HepG2 (cell line): ENCODE data around the gene RIIAD1. TPM values are rescaled to one million over a fixed set of nuclear protein-coding genes. Genes with fewer than 3 reads are reported as not detected.

Source experiments
- AGO2 ChIP-seq: fragments of 200-400 bp; formaldehyde crosslinking; optimal IDR thresholded peaks from 2 replicates; pipeline ENCODE3; 2017; ENCODE audit warnings: mild to moderate bottlenecking, low read depth, low read length, moderate library complexity
- ATF1 ChIP-seq: IDR thresholded peaks from 2 replicates; pipeline ENCODE4 v1.6.1; 2016; ENCODE audit warnings: mild to moderate bottlenecking, control low read depth
- EEA1 ChIP-seq: sonication (generic); formaldehyde crosslinking; IDR thresholded peaks from 2 replicates; pipeline ENCODE4 v1.5.1; 2020; ENCODE audit warnings: mild to moderate bottlenecking, missing genetic modification reagents, borderline replicate concordance
- ELK4 ChIP-seq: sonication (generic); formaldehyde crosslinking; IDR thresholded peaks from 2 replicates; pipeline ENCODE4 v1.9.0; 2021; ENCODE audit warnings: missing genetic modification reagents, borderline replicate concordance
- GTF2F1 ChIP-seq: fragments of 150-350 bp; IDR thresholded peaks from 2 replicates; pipeline ENCODE4 v1.6.1; 2014; ENCODE audit warnings: low read length
- SMAD1 ChIP-seq: sonication (generic); formaldehyde crosslinking; IDR thresholded peaks from 2 replicates; pipeline ENCODE4 v1.4.0; 2020; ENCODE audit warnings: missing genetic modification reagents, low read depth, mild to moderate bottlenecking, borderline replicate concordance
- TGIF2 ChIP-seq: IDR thresholded peaks from 2 replicates; pipeline ENCODE4 v1.6.1; 2016; ENCODE audit warnings: control low read depth, missing compliant biosample characterization
- ZFP41 ChIP-seq: sonication (generic); formaldehyde crosslinking; IDR thresholded peaks from 2 replicates; pipeline ENCODE4 v1.4.0; 2020; ENCODE audit warnings: mild to moderate bottlenecking, missing genetic modification reagents, borderline replicate concordance
- ZMYM4 ChIP-seq: sonication (generic); formaldehyde crosslinking; IDR thresholded peaks from 2 replicates; pipeline ENCODE4 v1.8.1; 2023; ENCODE audit warnings: mild to moderate bottlenecking, missing genetic modification reagents
- ZNF562 ChIP-seq: sonication (generic); formaldehyde crosslinking; IDR thresholded peaks from 2 replicates; pipeline ENCODE4 v1.8.0; 2022; ENCODE audit warnings: missing genetic modification reagents, borderline replicate concordance
- ZNF660 ChIP-seq: sonication (generic); formaldehyde crosslinking; IDR thresholded peaks from 2 replicates; pipeline ENCODE4 v1.5.1; 2020; ENCODE audit warnings: mild to moderate bottlenecking, low read depth, missing genetic modification reagents, borderline replicate concordance
- ZNF691 ChIP-seq: sonication (generic); formaldehyde crosslinking; IDR thresholded peaks from 2 replicates; pipeline ENCODE4 v1.4.0; 2020; ENCODE audit warnings: missing genetic modification reagents, low read depth, mild to moderate bottlenecking, borderline replicate concordance
- polyA plus RNA-seq, 8 experiments: library from polyadenylated mRNA; depleted of rRNA in 3 of 8; stranded (reverse) in 7 of 8; unstranded in 1 of 8; fragments of >200 nt; fragmentation: Illumina TruSeq in 4 of 8; extraction: Trizol in 4 of 8; gene quantifications; 2 replicates each; pipeline versions ENCODE4 v1.2.1 to v1.2.3, GENCODE V29; 2011 to 2016; ENCODE audit warnings: low read depth in 4 of 8, missing spikeins in 1 of 8, mixed read lengths in 1 of 8; ENCODE audit not compliant: insufficient read depth in 1 of 8
- total RNA-seq, 5 experiments: library from RNA; depleted of rRNA; stranded (reverse); fragments of >200 nt; fragmentation: Illumina TruSeq; extraction: Trizol; gene quantifications; 2 replicates each; pipeline ENCODE4 v1.2.3, GENCODE V29; 2016; ENCODE audit warnings: low read depth in 1 of 5
- TF ChIP-seq, protein P1 (sequence below), 2 experiments: sonication (generic) in 1 of 2; formaldehyde crosslinking in 1 of 2; IDR thresholded peaks; 2 replicates each; pipeline versions ENCODE4 v1.4.0 to v1.6.1; 2018 to 2020; ENCODE audit warnings: missing genetic modification reagents in 2 of 2, borderline replicate concordance in 1 of 2, low read depth in 1 of 2, mild to moderate bottlenecking in 1 of 2, missing biosample characterization in 1 of 2
- TF ChIP-seq, protein P2 (sequence below): IDR thresholded peaks from 2 replicates; pipeline ENCODE4 v1.6.1; 2016; ENCODE audit warnings: low read depth
- TF ChIP-seq, protein P3 (sequence below): sonication (generic); formaldehyde crosslinking; IDR thresholded peaks from 2 replicates; pipeline ENCODE4 v1.4.0; 2020; ENCODE audit warnings: missing genetic modification reagents
- TF ChIP-seq, protein P4 (sequence below): sonication (generic); formaldehyde crosslinking; IDR thresholded peaks from 2 replicates; pipeline ENCODE4 v1.8.1; 2023; ENCODE audit warnings: mild to moderate bottlenecking, missing genetic modification reagents
- TF ChIP-seq, protein P5 (sequence below): sonication (generic); formaldehyde crosslinking; IDR thresholded peaks from 2 replicates; pipeline ENCODE4 v1.8.0; 2022; ENCODE audit warnings: mild to moderate bottlenecking, missing genetic modification reagents, borderline replicate concordance

RIIAD1 gene
- total and polyA plus RNA-seq, 2 of the 13 experiments (the other 11 are each of a cell fraction or from before 2014, with no cell fraction given): not detected

DNA sequence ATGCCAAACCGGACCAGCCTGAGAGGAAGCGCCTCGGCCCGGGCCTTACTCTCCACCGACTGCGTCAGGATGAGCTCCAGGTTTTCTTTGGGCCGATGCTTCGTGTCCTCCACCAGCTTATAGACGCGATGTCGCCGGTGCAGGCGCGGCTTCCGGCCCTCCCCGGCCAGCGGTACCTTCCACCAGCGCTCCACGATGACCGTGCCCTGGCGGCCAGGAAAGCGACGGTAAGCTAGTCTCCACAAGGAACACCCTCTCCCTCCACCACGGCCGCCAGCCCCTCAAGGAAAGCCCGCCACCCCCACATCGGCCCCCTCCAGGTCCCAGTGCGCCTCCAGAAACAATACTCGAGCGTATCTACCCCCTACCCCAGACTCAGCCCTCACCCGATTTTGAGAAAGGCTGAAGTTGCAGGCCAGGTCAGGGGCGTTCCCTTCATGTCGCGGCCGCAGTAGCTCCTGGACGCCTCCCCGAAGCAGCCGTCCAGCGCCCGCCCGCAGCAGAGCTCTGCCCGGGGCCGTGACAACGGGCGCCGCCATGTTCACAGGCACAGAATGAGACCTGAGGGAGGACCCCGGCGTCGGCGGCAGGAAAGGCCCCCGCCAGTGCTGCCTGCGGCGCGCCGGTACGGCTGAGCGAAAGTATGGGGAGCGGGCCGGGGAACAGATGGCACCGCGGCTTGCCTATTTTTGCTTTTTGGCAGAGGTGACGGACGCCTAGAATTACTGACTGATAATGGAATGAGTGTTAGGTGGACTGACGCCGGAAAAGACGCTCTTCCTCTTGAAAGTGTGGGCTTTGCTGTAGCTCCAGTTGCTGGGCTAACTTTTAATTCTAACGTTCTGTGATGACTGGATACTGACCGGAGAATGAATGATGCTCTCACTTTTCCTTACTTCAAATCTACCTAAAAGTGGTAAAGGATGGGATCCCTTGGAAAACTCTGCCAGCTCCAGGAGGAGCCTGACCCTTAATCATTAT lies 41.9 kb downstream of the RIIAD1 start, which contains the start of gene MRPL9 (continued):
- TF ChIP-seq, protein P1, sequence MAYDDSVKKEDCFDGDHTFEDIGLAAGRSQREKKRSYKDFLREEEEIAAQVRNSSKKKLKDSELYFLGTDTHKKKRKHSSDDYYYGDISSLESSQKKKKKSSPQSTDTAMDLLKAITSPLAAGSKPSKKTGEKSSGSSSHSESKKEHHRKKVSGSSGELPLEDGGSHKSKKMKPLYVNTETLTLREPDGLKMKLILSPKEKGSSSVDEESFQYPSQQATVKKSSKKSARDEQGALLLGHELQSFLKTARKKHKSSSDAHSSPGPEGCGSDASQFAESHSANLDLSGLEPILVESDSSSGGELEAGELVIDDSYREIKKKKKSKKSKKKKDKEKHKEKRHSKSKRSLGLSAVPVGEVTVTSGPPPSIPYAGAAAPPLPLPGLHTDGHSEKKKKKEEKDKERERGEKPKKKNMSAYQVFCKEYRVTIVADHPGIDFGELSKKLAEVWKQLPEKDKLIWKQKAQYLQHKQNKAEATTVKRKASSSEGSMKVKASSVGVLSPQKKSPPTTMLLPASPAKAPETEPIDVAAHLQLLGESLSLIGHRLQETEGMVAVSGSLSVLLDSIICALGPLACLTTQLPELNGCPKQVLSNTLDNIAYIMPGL (CRISPR knock-in tag; IDR thresholded peaks at IDR 0.05; ENCODE audit: borderline replicate concordance in 1 of 2, low read depth in 1 of 2): peak in 1 of 2 experiments; percentile 81; a peak in 3 of 4 replicates
- TF ChIP-seq EEA1 (CRISPR knock-in tag) (peak; percentile 79), ELK4 (0 out of 2 replicates have a peak, but pooled peaks have one; percentile 67), ZNF691 (CRISPR knock-in tag) (no peak), ZNF562 (CRISPR knock-in tag) (no peak), SMAD1 (CRISPR knock-in tag) (peak; percentile 55; the same call in 1 of the 2 replicates), GTF2F1 (peak; percentile 62; the same call in 1 of the 2 replicates), AGO2 (peak; percentile 30), TGIF2 (CRISPR knock-in tag) (no peak), ATF1 (no peak), ZFP41 (CRISPR knock-in tag) (no peak), ZMYM4 (peak; percentile 52), ZNF660 (no peak)
- TF ChIP-seq, protein P2, sequence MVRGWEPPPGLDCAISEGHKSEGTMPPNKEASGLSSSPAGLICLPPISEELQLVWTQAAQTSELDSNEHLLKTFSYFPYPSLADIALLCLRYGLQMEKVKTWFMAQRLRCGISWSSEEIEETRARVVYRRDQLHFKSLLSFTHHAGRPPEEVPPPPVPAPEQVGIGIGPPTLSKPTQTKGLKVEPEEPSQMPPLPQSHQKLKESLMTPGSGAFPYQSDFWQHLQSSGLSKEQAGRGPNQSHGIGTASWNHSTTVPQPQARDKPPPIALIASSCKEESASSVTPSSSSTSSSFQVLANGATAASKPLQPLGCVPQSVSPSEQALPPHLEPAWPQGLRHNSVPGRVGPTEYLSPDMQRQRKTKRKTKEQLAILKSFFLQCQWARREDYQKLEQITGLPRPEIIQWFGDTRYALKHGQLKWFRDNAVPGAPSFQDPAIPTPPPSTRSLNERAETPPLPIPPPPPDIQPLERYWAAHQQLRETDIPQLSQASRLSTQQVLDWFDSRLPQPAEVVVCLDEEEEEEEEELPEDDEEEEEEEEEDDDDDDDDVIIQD (CRISPR knock-in tag): no peak
- TF ChIP-seq, protein P3, sequence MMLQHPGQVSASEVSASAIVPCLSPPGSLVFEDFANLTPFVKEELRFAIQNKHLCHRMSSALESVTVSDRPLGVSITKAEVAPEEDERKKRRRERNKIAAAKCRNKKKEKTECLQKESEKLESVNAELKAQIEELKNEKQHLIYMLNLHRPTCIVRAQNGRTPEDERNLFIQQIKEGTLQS (CRISPR knock-in tag): 0 out of 2 replicates have a peak, but pooled peaks have one; percentile 15
- TF ChIP-seq, protein P4, sequence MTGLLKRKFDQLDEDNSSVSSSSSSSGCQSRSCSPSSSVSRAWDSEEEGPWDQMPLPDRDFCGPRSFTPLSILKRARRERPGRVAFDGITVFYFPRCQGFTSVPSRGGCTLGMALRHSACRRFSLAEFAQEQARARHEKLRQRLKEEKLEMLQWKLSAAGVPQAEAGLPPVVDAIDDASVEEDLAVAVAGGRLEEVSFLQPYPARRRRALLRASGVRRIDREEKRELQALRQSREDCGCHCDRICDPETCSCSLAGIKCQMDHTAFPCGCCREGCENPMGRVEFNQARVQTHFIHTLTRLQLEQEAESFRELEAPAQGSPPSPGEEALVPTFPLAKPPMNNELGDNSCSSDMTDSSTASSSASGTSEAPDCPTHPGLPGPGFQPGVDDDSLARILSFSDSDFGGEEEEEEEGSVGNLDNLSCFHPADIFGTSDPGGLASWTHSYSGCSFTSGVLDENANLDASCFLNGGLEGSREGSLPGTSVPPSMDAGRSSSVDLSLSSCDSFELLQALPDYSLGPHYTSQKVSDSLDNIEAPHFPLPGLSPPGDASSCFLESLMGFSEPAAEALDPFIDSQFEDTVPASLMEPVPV (CRISPR knock-in tag): peak; percentile 84; the same call in 1 of the 2 replicates
- TF ChIP-seq, protein P5, sequence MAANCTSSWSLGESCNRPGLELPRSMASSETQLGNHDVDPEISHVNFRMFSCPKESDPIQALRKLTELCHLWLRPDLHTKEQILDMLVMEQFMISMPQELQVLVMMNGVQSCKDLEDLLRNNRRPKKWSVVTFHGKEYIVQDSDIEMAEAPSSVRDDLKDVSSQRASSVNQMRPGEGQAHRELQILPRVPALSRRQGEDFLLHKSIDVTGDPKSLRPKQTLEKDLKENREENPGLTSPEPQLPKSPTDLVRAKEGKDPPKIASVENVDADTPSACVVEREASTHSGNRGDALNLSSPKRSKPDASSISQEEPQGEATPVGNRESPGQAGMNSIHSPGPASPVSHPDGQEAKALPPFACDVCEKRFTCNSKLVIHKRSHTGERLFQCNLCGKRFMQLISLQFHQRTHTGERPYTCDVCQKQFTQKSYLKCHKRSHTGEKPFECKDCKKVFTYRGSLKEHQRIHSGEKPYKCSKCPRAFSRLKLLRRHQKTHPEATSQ (CRISPR knock-in tag): peak; percentile 67; the same call in 1 of the 2 replicates
